Fibroblast of mammary gland (primary cell): Measurements from ENCODE around the gene CYREN.

Experiments used
- DNase-seq: peaks from one replicate; pipeline ENCODE4 v3.0.0-alpha.2; 2010; ENCODE audit warnings: low read depth
- H3K4me3 ChIP-seq: 2 replicates; pipeline ENCODE4 v1.5.1; 2011; ENCODE audit warnings: low read depth, mild to moderate bottlenecking, low read length, moderate library complexity; ENCODE audit not compliant: control insufficient read depth
- TF ChIP-seq, protein P1 (sequence below): conservative IDR thresholded peaks from 2 replicates; pipeline ENCODE4 v1.5.1; 2011; ENCODE audit warnings: low read depth, low read length, inconsistent platforms; ENCODE audit not compliant: control insufficient read depth, insufficient read depth

CYREN gene

GRCh38 chr7:135169964-135170273 is 588 bp downstream of the CYREN start:
- TF ChIP-seq, protein P1, sequence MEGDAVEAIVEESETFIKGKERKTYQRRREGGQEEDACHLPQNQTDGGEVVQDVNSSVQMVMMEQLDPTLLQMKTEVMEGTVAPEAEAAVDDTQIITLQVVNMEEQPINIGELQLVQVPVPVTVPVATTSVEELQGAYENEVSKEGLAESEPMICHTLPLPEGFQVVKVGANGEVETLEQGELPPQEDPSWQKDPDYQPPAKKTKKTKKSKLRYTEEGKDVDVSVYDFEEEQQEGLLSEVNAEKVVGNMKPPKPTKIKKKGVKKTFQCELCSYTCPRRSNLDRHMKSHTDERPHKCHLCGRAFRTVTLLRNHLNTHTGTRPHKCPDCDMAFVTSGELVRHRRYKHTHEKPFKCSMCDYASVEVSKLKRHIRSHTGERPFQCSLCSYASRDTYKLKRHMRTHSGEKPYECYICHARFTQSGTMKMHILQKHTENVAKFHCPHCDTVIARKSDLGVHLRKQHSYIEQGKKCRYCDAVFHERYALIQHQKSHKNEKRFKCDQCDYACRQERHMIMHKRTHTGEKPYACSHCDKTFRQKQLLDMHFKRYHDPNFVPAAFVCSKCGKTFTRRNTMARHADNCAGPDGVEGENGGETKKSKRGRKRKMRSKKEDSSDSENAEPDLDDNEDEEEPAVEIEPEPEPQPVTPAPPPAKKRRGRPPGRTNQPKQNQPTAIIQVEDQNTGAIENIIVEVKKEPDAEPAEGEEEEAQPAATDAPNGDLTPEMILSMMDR, result no peak
- DNase-seq, result peak; percentile 35
- peak overlapping the region; percentile 75 for H3K4me3 ChIP-seq

DNA sequence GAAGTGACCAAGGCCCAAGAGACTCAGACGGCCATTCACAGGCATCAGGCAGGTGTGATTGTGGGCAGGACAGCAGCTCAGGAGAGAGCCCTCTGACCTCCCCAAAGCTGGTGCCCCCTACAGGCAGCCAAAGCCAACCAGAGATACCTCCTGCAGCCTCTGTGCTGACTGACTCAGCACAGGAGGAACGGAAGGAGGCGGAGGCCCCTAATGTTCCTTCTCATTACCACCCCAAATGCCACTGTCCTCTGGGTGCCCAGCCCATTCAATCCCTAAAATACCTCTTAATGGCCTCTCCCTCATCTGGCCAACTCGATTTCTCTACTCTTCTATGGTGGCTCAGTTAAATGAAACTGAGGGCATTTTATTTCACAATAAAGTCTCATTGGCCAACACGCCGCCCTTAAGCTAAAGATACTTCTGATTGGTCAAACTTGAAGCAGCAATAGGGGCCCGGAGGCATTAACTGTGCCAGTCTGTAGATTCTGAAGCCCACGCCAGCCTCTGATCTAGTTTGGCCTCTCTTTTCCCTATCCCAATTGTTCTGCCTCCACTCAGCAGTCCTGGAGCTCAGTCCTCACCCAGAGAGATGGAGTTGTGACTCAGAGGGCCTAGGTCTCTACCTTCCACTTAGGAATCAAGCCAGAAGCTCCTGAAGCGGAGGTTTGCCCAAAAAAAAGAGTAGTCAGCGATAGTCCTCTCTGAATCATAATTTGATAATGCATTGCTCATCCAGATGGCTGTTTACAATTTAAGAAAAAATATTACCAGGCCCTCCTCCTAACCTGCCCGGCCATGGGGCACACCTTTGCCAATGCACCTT is 1.2 kb downstream of the CYREN start:
- peak; percentile 65 for DNase-seq
- peak overlapping the region; percentile 75 for H3K4me3 ChIP-seq
- TF ChIP-seq, protein P1, result peak; percentile 45

- TF ChIP-seq, protein P1, result no peak
- DNase-seq, result no peak
- no peak overlapping the region for H3K4me3 ChIP-seq
Observed at GRCh38 chr7:135168489-135169140, 1.9 kb downstream of the CYREN start.

DNA sequence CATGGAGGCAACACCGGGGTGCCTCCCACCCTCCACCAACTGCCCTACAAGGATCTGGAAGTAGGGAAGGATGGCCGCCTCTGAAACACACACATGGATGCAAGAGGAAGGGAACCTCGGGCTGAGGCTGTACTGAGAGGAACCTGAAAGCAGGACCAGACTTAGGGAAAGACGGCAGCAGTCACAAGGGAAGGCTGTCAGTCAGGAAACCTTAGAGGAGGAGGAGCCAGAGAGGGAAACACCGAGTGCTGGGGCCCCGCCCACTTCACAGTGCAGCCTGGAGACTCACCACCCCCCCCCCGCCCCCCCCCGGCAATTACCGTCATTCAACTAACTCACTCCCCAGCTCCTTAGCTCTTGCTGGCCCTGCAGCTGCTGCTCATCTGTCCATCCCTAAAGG is 2.5 kb downstream of the CYREN start:
- H3K4me3 ChIP-seq, result no peak overlapping the region

GRCh38 chr7:135167365-135167917 is 3.1 kb downstream of the CYREN start:
- TF ChIP-seq, protein P1, result no peak
- H3K4me3 ChIP-seq, result no peak overlapping the region
- no peak for DNase-seq

More for the DNA sequence above, 2.5 kb downstream of the CYREN start:
- TF ChIP-seq, protein P1, result no peak
- no peak for DNase-seq

DNA sequence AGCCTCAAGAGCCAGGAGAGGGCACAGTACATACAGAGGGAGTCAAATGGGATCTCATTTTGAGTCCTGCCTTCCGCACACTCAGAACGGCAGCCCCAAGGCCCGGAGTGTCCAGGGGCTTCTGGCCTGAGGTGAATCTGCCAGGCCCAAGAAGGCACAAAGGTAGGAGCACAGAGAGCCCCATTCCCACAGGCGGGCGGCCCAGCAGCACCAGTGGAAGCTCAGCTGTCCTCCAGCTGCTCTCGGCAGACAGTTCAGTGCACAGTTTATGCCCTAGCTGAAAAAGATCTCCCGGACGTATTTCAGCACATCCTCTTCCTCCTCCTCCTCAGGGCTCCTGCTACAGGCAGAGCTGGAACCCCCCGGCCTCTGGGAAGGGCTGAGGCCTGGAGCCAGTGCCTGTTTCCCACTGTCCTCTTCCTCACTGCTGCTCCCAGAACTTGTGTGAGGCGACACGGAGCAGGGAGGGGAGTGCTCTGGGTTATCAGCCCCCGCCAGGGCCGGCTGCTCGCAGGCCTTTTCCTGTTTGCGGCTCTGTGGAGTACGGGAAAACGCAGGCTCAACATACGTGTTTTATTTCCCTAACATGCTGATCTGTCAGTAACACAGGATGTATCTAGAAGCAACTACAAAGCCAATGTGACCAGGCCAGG is 4.0 kb downstream of the CYREN start:
- H3K4me3 ChIP-seq, result no peak overlapping the region
- TF ChIP-seq, protein P1, result no peak

More for the DNA sequence above, 4.0 kb downstream of the CYREN start:
- DNase-seq, result no peak
